GM20000 (cell line): ENCODE measurements around the gene SPIRE1.

Experiments used
- DNase-seq: peaks from one replicate; pipeline ENCODE4 v3.0.0; 2012; ENCODE audit warnings: low spot score
- TF ChIP-seq, protein P1 (sequence below): IDR thresholded peaks from 2 replicates; pipeline ENCODE4 v1.5.1; 2012; ENCODE audit warnings: mild to moderate bottlenecking, control low read depth; ENCODE audit errors: extremely low read depth, missing control alignments

SPIRE1 gene

DNA sequence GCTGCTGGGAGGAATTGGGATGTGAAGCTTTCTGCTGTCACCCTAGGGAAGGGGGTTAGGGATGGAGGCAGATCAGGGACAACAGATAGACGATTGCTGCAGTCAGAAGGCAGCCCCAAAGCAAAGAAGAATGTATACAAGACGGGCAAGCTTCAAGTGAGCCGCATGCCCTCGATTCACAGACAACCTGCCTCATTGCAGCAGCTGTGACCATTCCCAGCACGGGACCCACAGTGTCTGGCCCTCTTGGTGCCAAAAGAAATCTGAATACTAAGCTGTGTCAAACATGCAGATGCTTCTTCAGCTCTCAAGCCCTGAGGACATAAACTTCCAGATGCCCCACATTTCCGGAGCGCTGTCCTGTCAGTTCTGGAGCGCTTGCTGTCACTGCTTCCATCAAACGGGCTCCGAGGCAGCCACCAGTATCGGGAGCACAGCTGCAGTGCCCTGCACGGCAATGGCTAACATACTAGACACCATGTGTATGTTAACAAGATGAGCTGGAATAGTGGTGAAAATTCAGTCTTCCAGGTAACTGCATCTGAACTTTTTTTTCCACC is 216.4 kb downstream of the SPIRE1 start:
- TF ChIP-seq, protein P1, sequence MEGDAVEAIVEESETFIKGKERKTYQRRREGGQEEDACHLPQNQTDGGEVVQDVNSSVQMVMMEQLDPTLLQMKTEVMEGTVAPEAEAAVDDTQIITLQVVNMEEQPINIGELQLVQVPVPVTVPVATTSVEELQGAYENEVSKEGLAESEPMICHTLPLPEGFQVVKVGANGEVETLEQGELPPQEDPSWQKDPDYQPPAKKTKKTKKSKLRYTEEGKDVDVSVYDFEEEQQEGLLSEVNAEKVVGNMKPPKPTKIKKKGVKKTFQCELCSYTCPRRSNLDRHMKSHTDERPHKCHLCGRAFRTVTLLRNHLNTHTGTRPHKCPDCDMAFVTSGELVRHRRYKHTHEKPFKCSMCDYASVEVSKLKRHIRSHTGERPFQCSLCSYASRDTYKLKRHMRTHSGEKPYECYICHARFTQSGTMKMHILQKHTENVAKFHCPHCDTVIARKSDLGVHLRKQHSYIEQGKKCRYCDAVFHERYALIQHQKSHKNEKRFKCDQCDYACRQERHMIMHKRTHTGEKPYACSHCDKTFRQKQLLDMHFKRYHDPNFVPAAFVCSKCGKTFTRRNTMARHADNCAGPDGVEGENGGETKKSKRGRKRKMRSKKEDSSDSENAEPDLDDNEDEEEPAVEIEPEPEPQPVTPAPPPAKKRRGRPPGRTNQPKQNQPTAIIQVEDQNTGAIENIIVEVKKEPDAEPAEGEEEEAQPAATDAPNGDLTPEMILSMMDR: no peak
- no peak for DNase-seq

DNA sequence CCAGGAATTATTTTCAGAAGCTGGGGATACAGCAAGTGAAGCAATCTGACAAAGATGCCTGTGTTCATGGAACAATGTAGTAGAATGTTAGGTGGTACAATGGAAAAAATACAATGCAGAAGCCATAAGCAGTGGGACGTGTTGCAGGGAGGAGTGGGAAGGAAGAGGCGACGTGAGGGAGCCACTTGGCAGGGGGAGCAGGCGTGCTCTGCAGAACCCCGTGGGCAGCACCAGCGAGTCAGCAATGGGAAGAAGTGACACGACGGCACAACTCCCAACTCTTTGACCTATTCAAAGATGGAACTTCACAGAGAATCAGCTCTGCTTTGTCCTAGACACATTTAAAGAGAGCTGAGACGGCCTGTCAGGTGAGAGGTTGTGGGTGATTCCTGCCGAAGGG is 219.7 kb downstream of the SPIRE1 start:
- no peak for DNase-seq
- TF ChIP-seq, protein P1: no peak

DNA sequence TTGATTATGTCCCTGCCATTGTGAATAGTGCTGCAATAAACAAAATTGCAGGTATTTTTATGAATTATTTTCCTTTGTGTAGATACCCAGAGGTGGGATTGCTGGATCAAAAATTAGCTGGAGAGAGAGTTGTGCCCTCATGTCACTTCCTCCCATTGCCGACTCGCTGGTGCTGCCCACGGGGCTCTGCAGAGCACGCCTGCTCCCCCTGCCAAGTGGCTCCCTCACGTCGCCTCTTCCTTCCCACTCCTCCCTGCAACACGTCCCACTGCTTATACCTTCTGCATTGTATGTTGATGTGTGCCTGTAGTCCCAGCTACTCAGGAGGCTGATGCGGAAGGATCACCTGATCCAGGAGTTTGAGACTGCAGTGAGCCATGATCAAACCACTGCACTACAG is 222.0 kb downstream of the SPIRE1 start:
- DNase-seq: no peak
- TF ChIP-seq, protein P1: no peak

DNA sequence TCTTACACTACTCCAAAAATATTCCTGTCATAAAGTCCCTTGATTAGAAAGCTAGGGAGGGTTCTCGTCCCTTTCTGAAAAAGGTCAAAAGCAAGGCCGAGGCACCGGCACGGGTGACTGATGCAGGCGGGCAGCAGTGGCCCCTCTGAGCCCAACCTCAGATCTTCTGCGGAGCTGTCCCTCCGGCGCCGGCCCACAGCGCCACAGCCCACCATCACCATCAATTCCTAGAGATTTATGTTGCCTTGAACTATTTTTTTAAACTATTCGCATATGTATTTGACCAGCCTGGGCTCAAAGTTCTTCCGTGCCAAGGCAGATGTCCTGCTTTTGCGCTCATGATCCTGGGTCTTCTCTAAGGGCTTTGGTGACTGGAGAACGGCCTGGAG is 223.4 kb downstream of the SPIRE1 start:
- TF ChIP-seq, protein P1: no peak
- DNase-seq: no peak

DNA sequence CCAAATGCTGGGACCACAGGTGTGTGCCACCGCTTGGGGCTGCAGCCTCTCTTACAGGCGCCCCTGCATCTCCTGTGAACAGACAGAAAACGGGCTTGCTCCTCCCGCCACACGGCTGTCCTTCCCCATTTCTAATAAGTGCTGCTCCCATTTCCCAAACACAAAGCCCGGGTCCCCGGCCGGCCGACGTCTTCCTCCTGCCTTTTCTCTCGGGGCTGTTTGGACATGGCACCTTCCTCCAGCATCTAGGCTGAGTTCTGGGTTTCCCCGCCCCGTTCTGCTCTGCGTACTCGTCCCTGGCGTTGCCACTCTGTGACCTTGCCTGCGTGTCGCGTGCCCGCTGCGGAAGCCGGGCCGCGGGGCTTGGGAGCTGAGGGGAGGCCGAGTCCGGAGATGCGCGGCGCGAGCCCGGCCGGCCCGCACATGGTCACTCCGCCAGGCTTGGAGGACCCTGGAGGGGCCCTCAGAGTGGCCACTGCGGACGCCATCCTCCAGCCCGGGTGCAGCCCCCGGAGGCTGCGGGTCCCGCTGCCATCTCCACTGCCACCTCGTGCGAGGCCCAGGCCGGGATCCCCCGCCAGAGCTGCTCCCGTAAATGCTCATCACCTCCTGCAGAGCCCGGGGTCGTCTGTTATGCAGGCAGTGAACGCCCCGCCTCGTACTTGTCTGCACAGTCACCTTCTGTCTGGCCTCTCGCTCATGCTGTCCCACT is 223.9 kb downstream of the SPIRE1 start:
- TF ChIP-seq, protein P1: no peak
- DNase-seq: no peak

DNA sequence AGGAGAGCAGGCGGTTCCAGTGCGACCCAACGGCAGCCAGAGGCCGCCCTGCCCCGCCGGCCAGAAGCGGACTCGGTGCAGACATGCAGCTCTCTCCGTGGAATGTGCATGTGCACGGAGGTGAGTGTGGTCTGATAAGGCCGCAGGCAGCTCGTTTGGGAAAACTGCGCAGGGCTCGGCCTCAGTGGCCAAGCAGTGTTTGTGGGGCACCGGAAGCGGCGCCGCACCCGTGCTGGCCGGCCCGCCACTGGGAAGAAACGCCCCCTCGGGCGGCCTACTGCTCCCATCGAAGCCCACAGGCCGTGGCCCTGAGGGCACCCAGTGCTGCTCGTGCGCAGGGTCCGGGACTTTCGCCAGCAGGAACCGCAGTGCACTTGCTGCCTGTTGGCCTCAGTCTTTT is 225.0 kb downstream of the SPIRE1 start:
- TF ChIP-seq, protein P1: no peak
- no peak for DNase-seq

DNA sequence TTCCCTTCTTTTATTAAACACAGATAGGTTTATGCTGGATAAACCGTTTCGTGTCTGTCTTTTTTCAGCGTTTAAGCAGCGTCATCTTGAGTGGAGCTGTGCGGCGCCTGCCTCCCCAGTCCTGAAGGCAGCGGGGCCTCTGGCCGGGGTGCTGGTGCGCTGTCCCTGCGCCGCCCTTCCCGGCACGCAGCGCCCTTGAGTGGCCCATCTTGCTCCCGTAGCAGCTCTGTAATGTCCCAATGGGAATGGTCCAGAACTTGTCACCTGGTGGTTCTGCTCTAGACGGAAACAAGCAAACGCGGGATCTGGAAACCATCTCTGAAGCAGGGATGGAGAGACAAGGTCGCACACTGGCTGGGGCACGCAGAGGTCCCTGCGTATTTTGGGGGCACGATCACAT is 225.7 kb downstream of the SPIRE1 start:
- TF ChIP-seq, protein P1: no peak
- DNase-seq: no peak
